IPS-NIHi11 (cell line): ENCODE results near the gene SORCS1.

Experiments used
- DNase-seq: peaks from one replicate; pipeline ENCODE4 v3.0.0; 2012; ENCODE audit warnings: mixed read lengths, low spot score

The SORCS1 gene

GRCh38 chr10:106734220-106734619 is 430.3 kb downstream of the SORCS1 start:
- DNase-seq: no peak

- DNase-seq: no peak
Observed at GRCh38 chr10:106728232-106728631, 436.3 kb downstream of the SORCS1 start.

GRCh38 chr10:106727170-106727569 is 437.3 kb downstream of the SORCS1 start:
- no peak for DNase-seq

- DNase-seq: peak; percentile 26
Observed at GRCh38 chr10:106722524-106722923, 442.0 kb downstream of the SORCS1 start.

GRCh38 chr10:106720683-106721082 is 443.8 kb downstream of the SORCS1 start:
- DNase-seq: no peak

GRCh38 chr10:106716381-106716780 is 448.1 kb downstream of the SORCS1 start:
- DNase-seq: no peak

- DNase-seq: no peak
Observed at GRCh38 chr10:106714734-106715555, 449.6 kb downstream of the SORCS1 start.

- DNase-seq: no peak
Observed at GRCh38 chr10:106713846-106714245, 450.7 kb downstream of the SORCS1 start.

GRCh38 chr10:106712988-106713387 is 451.5 kb downstream of the SORCS1 start:
- DNase-seq: no peak

GRCh38 chr10:106711313-106711906 is 453.1 kb downstream of the SORCS1 start:
- peak; percentile 77 for DNase-seq

GRCh38 chr10:106708506-106708905 is 456.0 kb downstream of the SORCS1 start:
- DNase-seq: peak; percentile 49

GRCh38 chr10:106707657-106708056 is 456.8 kb downstream of the SORCS1 start:
- DNase-seq: no peak

- DNase-seq: no peak
Observed at GRCh38 chr10:106706127-106706526, 458.4 kb downstream of the SORCS1 start.

- peak; percentile 63 for DNase-seq
Observed at GRCh38 chr10:106705681-106706100, 458.8 kb downstream of the SORCS1 start.

- DNase-seq: no peak
Observed at GRCh38 chr10:106696239-106696638, 468.3 kb downstream of the SORCS1 start.

- DNase-seq: no peak
Observed at GRCh38 chr10:106694696-106695095, 469.8 kb downstream of the SORCS1 start.

GRCh38 chr10:106682175-106682574 is 482.3 kb downstream of the SORCS1 start:
- no peak for DNase-seq

GRCh38 chr10:106680061-106680460 is 484.4 kb downstream of the SORCS1 start:
- no peak for DNase-seq

GRCh38 chr10:106679314-106679713 is 485.2 kb downstream of the SORCS1 start:
- no peak for DNase-seq

GRCh38 chr10:106672517-106673175 is 491.9 kb downstream of the SORCS1 start:
- DNase-seq: no peak

GRCh38 chr10:106661767-106662140 is 502.8 kb downstream of the SORCS1 start:
- no peak for DNase-seq

- DNase-seq: no peak
Observed at GRCh38 chr10:106661133-106661766, 503.3 kb downstream of the SORCS1 start.

- no peak for DNase-seq
Observed at GRCh38 chr10:106660550-106660949, 504.0 kb downstream of the SORCS1 start.
